ENCODE results near the gene FANCG. TPM values are rescaled to one million over a fixed set of nuclear protein-coding genes. Genes with fewer than 3 reads are reported as not detected.

Gene FANCG
- total and polyA plus RNA-seq, 2 donors (not counting 1 experiment from before 2014, with no cell fraction given): 26.5 to 40.1 TPM

DNA sequence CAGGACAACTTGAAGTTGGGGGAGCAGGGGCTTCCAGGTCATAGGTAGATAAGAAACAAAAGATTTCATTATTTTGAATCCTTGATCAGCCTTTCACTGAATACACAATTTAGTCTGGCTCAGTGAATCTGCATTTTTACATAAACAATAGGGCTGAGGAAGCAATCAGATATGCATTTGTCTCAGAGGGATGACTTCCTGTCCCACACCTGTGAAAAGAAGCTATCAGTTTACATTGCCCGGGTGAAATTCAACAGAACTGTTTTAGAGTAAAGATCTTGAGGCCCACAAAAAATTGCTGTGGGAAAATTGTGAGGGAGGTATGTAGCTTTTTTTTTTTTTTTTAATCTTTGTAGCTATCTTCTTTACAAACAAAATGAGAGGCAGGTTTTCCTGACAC lies 51.9 kb downstream of the FANCG start:
- CTCF ChIA-PET: interaction anchor here (0.9 to 1.5 kb wide), 3 partner anchors 24 to 55 kb away, joined by 3 to 4 read pairs (median 3); no protein-coding TSS in a partner anchor
- Mint-ChIP-seq H3K27me3 (no peaks in the 10 kb centered on the region), H3K9me3 (ENCODE audit: insufficient read depth) (no peaks in the 10 kb centered on the region), H3K27ac (no peak overlapping the region), H3K4me1 (peaks cover 10% of the 10 kb centered on the region), H3K4me3 (no peak overlapping the region)
- Histone ChIP-seq H4K20me1 (ENCODE audit: control insufficient read depth, insufficient read depth, low read length, poor library complexity, severe bottlenecking) (no peaks in the 10 kb centered on the region), H3K27me3 (replicated peaks in 1 of 4; ENCODE audit: control extremely low read depth in 1 of 4, control insufficient read depth in 3 of 4, insufficient read depth in 4 of 4, low read length in 3 of 4) (no peaks in the 10 kb centered on the region), H3K9ac (ENCODE audit: low read length) (no peak overlapping the region), H3K4me1 (ENCODE audit: control insufficient read depth in 2 of 2, insufficient read depth in 2 of 2, low read length in 2 of 2) (peaks cover 4 to 5% of the 10 kb centered on the region in 2 donors), H3K79me2 (ENCODE audit: control insufficient read depth, insufficient read depth, low read length) (no peaks in the 10 kb centered on the region), H2AFZ (ENCODE audit: insufficient read depth, low read depth, low read length, poor library complexity, severe bottlenecking) (no peak overlapping the region), H3K36me3 (replicated peaks in 1 of 2; ENCODE audit: control extremely low read depth in 1 of 2, control insufficient read depth in 1 of 2, extremely low read depth in 1 of 2, insufficient read depth in 2 of 2, low read length in 1 of 2) (peaks cover 0 to 2% of the 10 kb centered on the region in 2 experiments), H3K4me3 (ENCODE audit: control extremely low read depth in 1 of 5, extremely low read depth in 1 of 5, insufficient read depth in 1 of 5, low read depth in 2 of 5, low read length in 4 of 5) (no peak overlapping the region), H3K9me3 (ENCODE audit: control extremely low read depth in 1 of 3, control insufficient read depth in 2 of 3, insufficient read depth in 1 of 3, low read length in 2 of 3) (no peaks in the 10 kb centered on the region), H3K4me2 (replicated peaks; ENCODE audit: low read depth, low read length, poor library complexity, severe bottlenecking) (no peak overlapping the region), H3K27ac (ENCODE audit: low read length in 2 of 2) (no peak overlapping the region)
- POLR2A ChIA-PET: no interaction called here
- ATAC-seq (ENCODE audit: low read depth) (no peak), DNase-seq (no peak)
- TF ChIP-seq, protein P1, sequence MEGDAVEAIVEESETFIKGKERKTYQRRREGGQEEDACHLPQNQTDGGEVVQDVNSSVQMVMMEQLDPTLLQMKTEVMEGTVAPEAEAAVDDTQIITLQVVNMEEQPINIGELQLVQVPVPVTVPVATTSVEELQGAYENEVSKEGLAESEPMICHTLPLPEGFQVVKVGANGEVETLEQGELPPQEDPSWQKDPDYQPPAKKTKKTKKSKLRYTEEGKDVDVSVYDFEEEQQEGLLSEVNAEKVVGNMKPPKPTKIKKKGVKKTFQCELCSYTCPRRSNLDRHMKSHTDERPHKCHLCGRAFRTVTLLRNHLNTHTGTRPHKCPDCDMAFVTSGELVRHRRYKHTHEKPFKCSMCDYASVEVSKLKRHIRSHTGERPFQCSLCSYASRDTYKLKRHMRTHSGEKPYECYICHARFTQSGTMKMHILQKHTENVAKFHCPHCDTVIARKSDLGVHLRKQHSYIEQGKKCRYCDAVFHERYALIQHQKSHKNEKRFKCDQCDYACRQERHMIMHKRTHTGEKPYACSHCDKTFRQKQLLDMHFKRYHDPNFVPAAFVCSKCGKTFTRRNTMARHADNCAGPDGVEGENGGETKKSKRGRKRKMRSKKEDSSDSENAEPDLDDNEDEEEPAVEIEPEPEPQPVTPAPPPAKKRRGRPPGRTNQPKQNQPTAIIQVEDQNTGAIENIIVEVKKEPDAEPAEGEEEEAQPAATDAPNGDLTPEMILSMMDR (IDR thresholded peaks at IDR 0.05): no peak
- TF ChIP-seq EZH2 (IDR thresholded peaks at IDR 0.05; ENCODE audit: borderline replicate concordance, insufficient read depth, low read depth, low read length, poor library complexity, severe bottlenecking): no peak
- intact Hi-C loops (cut with micrococcal nuclease): no loop called here
- no CpG with 5 or more reads among the region's 1 CpG for WGBS (ENCODE audit: insufficient coverage)

GRCh38 chr9:35027374-35027773 lies 52.4 kb downstream of the FANCG start:
- ATAC-seq (ENCODE audit: low read depth): no peak
- POLR2A ChIA-PET: no interaction called here

More at GRCh38 chr9:35027374-35027773, 52.4 kb downstream of the FANCG start:
- intact Hi-C loops (cut with micrococcal nuclease): no loop called here
- CTCF ChIA-PET: interaction anchor here (0.9 to 1.2 kb wide), 3 partner anchors 24 to 128 kb away, joined by 3 to 4 read pairs (median 4); no protein-coding TSS in a partner anchor
- no peak overlapping the region for H2AFZ ChIP-seq (ENCODE audit: insufficient read depth, low read depth, low read length, poor library complexity, severe bottlenecking)
- no peaks in the 10 kb centered on the region for H3K9me3 ChIP-seq (ENCODE audit: control extremely low read depth in 1 of 3, control insufficient read depth in 2 of 3, insufficient read depth in 1 of 3, low read length in 2 of 3)
- no peak for DNase-seq
- H3K4me3 ChIP-seq (ENCODE audit: control extremely low read depth in 1 of 5, extremely low read depth in 1 of 5, insufficient read depth in 1 of 5, low read depth in 2 of 5, low read length in 4 of 5): no peak overlapping the region
- peaks cover 0 to 2% of the 10 kb centered on the region in 2 experiments for H3K36me3 ChIP-seq (replicated peaks in 1 of 2; ENCODE audit: control extremely low read depth in 1 of 2, control insufficient read depth in 1 of 2, extremely low read depth in 1 of 2, insufficient read depth in 2 of 2, low read length in 1 of 2)
- no peak overlapping the region for H3K9ac ChIP-seq (ENCODE audit: low read length)
- no peaks in the 10 kb centered on the region for H3K27me3 Mint-ChIP-seq
- no peak for TF ChIP-seq EZH2 (IDR thresholded peaks at IDR 0.05; ENCODE audit: borderline replicate concordance, insufficient read depth, low read depth, low read length, poor library complexity, severe bottlenecking)
- TF ChIP-seq, protein P1 (IDR thresholded peaks at IDR 0.05): no peak
- 100% methylated on average over 1 of the region's 1 CpG for WGBS (ENCODE audit: insufficient coverage)
- no peak overlapping the region for H3K27ac ChIP-seq (ENCODE audit: low read length in 2 of 2)
- H3K4me1 Mint-ChIP-seq: peaks cover 10% of the 10 kb centered on the region
- no peak overlapping the region for H3K27ac Mint-ChIP-seq
- no peak overlapping the region for H3K4me2 ChIP-seq (replicated peaks; ENCODE audit: low read depth, low read length, poor library complexity, severe bottlenecking)
- peaks cover 4 to 5% of the 10 kb centered on the region in 2 donors for H3K4me1 ChIP-seq (ENCODE audit: control insufficient read depth in 2 of 2, insufficient read depth in 2 of 2, low read length in 2 of 2)
- no peaks in the 10 kb centered on the region for H3K79me2 ChIP-seq (ENCODE audit: control insufficient read depth, insufficient read depth, low read length)
- H3K4me3 Mint-ChIP-seq: no peak overlapping the region
- H3K27me3 ChIP-seq (replicated peaks in 1 of 4; ENCODE audit: control extremely low read depth in 1 of 4, control insufficient read depth in 3 of 4, insufficient read depth in 4 of 4, low read length in 3 of 4): no peaks in the 10 kb centered on the region
- no peaks in the 10 kb centered on the region for H3K9me3 Mint-ChIP-seq (ENCODE audit: insufficient read depth)
- H4K20me1 ChIP-seq (ENCODE audit: control insufficient read depth, insufficient read depth, low read length, poor library complexity, severe bottlenecking): no peaks in the 10 kb centered on the region
